PC-9 (cell line): ENCODE results near the gene TTC28. TPM values are rescaled to one million over a fixed set of nuclear protein-coding genes. Genes with fewer than 3 reads are reported as not detected.

ENCODE experiments used
- BruUV-seq: library from RNA; stranded (reverse); fragments of 400-500 nt; replicated peaks from 2 replicates; lab custom pipeline; 2021; lab: Mats Ljungman, UMichigan
- CTCF ChIA-PET: fragments of 300-600 bp; sonication (Branson Sonifier 250); formaldehyde crosslinking; loops from one replicate; lab custom pipeline; 2022; ENCODE audit warnings: antibody characterized with exemption; lab: Charles Lee
- POLR2A ChIA-PET: fragments of 300-600 bp; sonication (Branson Sonifier 250); formaldehyde crosslinking; loops from one replicate; lab custom pipeline; 2022; ENCODE audit warnings: antibody characterized with exemption; ENCODE audit not compliant: unreplicated experiment; lab: Charles Lee
- DNase-seq, 2 experiments: peaks; one replicate each; pipeline versions ENCODE4 v3.0.0 to v3.0.0-alpha.2; 2015 to 2022; ENCODE audit warnings: mixed read lengths in 1 of 2
- H2AFZ ChIP-seq: fragments of 200-600 bp; sonication (generic); 2 replicates; pipeline ENCODE4 v1.8.1; 2017; ENCODE audit warnings: antibody characterized with exemption
- H3F3A ChIP-seq: fragments of 200-600 bp; sonication (generic); 2 replicates; pipeline ENCODE4 v1.8.1; 2017; ENCODE audit warnings: antibody characterized with exemption, mild to moderate bottlenecking, low read depth; ENCODE audit not compliant: insufficient read depth
- H3K27ac ChIP-seq: fragments of 200-600 bp; sonication (generic); 2 replicates; pipeline ENCODE4 v1.6.1; 2016; ENCODE audit warnings: mixed run types
- H3K27me3 ChIP-seq: fragments of 200-600 bp; sonication (generic); 2 replicates; pipeline ENCODE4 v1.6.1; 2016; ENCODE audit warnings: low read depth, mixed run types; ENCODE audit not compliant: insufficient read depth
- H3K36me3 ChIP-seq: fragments of 200-600 bp; sonication (generic); 2 replicates; pipeline ENCODE4 v1.6.1; 2016; ENCODE audit warnings: low read depth, mixed run types
- H3K4me1 ChIP-seq: fragments of 200-600 bp; sonication (generic); replicated peaks from 2 replicates; pipeline ENCODE4 v1.6.1; 2016; ENCODE audit warnings: mixed run types; ENCODE audit not compliant: insufficient read depth
- H3K4me2 ChIP-seq: fragments of 200-600 bp; sonication (generic); 2 replicates; pipeline ENCODE4 v1.6.1; 2017; ENCODE audit warnings: mixed run types
- H3K4me3 ChIP-seq: fragments of 200-600 bp; sonication (generic); 2 replicates; pipeline ENCODE4 v1.6.1; 2016; ENCODE audit warnings: mixed run types
- H3K79me2 ChIP-seq: fragments of 200-600 bp; sonication (generic); 2 replicates; pipeline ENCODE4 v1.6.1; 2017; ENCODE audit warnings: low read depth, mixed run types
- H3K9me2 ChIP-seq: fragments of 200-600 bp; sonication (generic); 2 replicates; pipeline ENCODE4 v1.8.1; 2017; ENCODE audit warnings: mild to moderate bottlenecking; ENCODE audit not compliant: insufficient read depth
- H3K9me3 ChIP-seq: fragments of 200-600 bp; sonication (generic); 2 replicates; pipeline ENCODE4 v1.8.1; 2016; ENCODE audit warnings: low read depth; ENCODE audit not compliant: insufficient read depth
- H4K20me1 ChIP-seq: fragments of 200-600 bp; sonication (generic); 2 replicates; pipeline ENCODE4 v1.8.1; 2017; ENCODE audit not compliant: insufficient read depth
- EZH2 ChIP-seq: fragments of 200-600 bp; sonication (generic); IDR thresholded peaks from 2 replicates; pipeline ENCODE4 v1.8.0; 2017; ENCODE audit warnings: antibody characterized with exemption, low read depth
- intact Hi-C: fragments of 100-400 bp; cut with micrococcal nuclease; formaldehyde crosslinking; loops from one replicate; pipeline ENCODE4 v1.10.0; 2022; ENCODE audit not compliant: unreplicated experiment
- total RNA-seq: library from RNA; stranded (reverse); gene quantifications from 2 replicates; pipeline ENCODE4 v1.2.3, GENCODE V29; 2021
- TF ChIP-seq, protein P1 (sequence below): fragments of 200-600 bp; sonication (generic); conservative IDR thresholded peaks from 2 replicates; pipeline ENCODE4 v1.6.1; 2017; ENCODE audit warnings: mixed run types, antibody characterized with exemption, mild to moderate bottlenecking, moderate library complexity

The TTC28 gene
- total RNA-seq, 1 experiment from 2014 or later = 6.7 TPM

DNA sequence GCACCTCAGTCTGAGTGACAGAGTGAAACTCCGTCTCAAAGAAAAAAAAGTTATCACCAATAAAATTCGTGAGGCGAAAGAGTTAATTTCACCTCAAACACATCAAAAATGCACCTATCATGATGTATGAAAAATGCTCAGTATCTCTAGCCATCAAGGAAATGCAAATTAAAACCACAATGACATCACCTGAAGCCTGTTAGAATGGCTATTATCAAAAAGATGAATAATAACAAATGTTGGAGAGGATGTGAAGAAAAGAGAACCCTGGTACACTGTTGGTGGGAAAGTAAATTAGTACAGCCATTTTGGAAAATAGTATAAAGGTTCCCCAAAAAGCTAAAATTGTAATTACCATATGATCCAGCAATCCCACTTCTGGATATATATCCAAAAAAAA, 38.4 kb upstream of the TTC28 start:
- Histone ChIP-seq H3K4me2 (no peak overlapping the region), H2AFZ (no peak overlapping the region), H3K27ac (no peak overlapping the region), H3K4me3 (no peak overlapping the region), H3K9me3 (no peaks in the 10 kb centered on the region), H3K79me2 (no peaks in the 10 kb centered on the region), H3K4me1 (no peaks in the 10 kb centered on the region), H3F3A (peaks cover 5% of the 10 kb centered on the region; the same call in 1 of the 2 replicates), H3K27me3 (no peaks in the 10 kb centered on the region), H3K9me2 (no peaks in the 10 kb centered on the region), H3K36me3 (no peaks in the 10 kb centered on the region), H4K20me1 (no peaks in the 10 kb centered on the region)
- no peak for DNase-seq
- ChIA-PET POLR2A (no interaction called here), CTCF (no interaction called here)
- TF ChIP-seq, protein P1, sequence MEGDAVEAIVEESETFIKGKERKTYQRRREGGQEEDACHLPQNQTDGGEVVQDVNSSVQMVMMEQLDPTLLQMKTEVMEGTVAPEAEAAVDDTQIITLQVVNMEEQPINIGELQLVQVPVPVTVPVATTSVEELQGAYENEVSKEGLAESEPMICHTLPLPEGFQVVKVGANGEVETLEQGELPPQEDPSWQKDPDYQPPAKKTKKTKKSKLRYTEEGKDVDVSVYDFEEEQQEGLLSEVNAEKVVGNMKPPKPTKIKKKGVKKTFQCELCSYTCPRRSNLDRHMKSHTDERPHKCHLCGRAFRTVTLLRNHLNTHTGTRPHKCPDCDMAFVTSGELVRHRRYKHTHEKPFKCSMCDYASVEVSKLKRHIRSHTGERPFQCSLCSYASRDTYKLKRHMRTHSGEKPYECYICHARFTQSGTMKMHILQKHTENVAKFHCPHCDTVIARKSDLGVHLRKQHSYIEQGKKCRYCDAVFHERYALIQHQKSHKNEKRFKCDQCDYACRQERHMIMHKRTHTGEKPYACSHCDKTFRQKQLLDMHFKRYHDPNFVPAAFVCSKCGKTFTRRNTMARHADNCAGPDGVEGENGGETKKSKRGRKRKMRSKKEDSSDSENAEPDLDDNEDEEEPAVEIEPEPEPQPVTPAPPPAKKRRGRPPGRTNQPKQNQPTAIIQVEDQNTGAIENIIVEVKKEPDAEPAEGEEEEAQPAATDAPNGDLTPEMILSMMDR = no peak
- TF ChIP-seq EZH2 = no peak
- no TSS peak for BruUV-seq
- intact Hi-C loops = no loop called here

DNA sequence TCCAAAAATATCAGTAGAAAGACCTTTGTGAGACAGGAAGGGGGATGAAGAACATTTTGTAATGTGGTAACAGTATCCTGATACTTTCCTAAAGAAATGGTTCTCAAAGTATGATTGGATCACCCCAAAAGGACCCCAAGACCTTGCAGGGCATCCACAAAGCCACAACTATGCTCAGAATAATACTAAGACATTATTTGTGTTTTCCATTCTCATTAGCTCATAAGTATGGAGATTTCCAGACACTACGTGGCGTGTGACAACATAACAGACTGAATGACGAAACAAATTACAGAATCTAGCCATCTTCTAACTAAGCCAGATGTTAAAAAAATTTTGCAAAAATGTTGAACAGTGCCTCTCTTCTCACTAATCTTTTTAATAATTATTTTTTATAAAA, 37.0 kb upstream of the TTC28 start:
- H3K4me3 ChIP-seq = no peak overlapping the region
- H4K20me1 ChIP-seq = no peaks in the 10 kb centered on the region
- TF ChIP-seq, protein P1 = no peak
- no peak for TF ChIP-seq EZH2
- DNase-seq = no peak
- H3K4me2 ChIP-seq = no peak overlapping the region
- peaks cover 18% of the 10 kb centered on the region; the same call in 1 of the 2 replicates for H3F3A ChIP-seq
- ChIA-PET CTCF (no interaction called here), POLR2A (no interaction called here)
- no peaks in the 10 kb centered on the region for H3K9me2 ChIP-seq
- no peak overlapping the region for H3K27ac ChIP-seq
- no peaks in the 10 kb centered on the region for H3K79me2 ChIP-seq
- H3K4me1 ChIP-seq = peaks cover 6% of the 10 kb centered on the region
- H3K27me3 ChIP-seq = no peaks in the 10 kb centered on the region
- BruUV-seq = no TSS peak
- no peaks in the 10 kb centered on the region for H3K9me3 ChIP-seq
- no peak overlapping the region for H2AFZ ChIP-seq
- intact Hi-C loops = no loop called here
- no peaks in the 10 kb centered on the region for H3K36me3 ChIP-seq

DNA sequence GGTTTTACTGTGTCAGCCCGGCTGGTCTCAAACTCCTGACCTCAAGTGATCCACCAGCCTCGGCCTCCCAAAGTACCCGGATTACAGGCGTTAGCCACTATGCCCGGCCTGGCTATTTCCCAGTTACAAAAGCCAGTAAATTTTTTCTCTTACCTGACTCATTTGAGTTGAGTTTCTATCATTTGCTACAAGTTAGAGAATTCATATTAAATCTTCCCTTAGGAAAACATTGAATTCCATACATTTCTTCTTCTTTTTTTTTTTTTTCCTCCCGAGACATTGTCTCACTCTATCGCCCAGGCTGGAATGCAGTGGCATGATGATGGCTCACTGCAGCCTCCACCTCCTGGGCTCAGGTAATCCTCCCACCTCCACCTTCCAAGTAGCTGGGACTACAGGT, 36.0 kb upstream of the TTC28 start:
- Histone ChIP-seq H3F3A (peaks cover 24% of the 10 kb centered on the region), H3K4me1 (peaks cover 13% of the 10 kb centered on the region), H3K27me3 (no peaks in the 10 kb centered on the region), H3K4me2 (no peak overlapping the region), H3K36me3 (no peaks in the 10 kb centered on the region), H3K27ac (no peak overlapping the region), H3K9me2 (no peaks in the 10 kb centered on the region), H2AFZ (no peak overlapping the region), H3K4me3 (no peak overlapping the region), H3K9me3 (no peaks in the 10 kb centered on the region), H4K20me1 (no peaks in the 10 kb centered on the region), H3K79me2 (no peaks in the 10 kb centered on the region)
- DNase-seq = no peak
- intact Hi-C loops = no loop called here
- no TSS peak for BruUV-seq
- no peak for TF ChIP-seq EZH2
- TF ChIP-seq, protein P1 = no peak
- CTCF ChIA-PET = no interaction called here
- POLR2A ChIA-PET = no interaction called here
